NCI-H146 treated with DMSO at 0.1 percent for 48 hours (cell line): ENCODE measurements around the gene TRUB2.
A peak's percentile ranks its signal among the peaks of the same experiment; 100 is the strongest.
"Not testable (repeated sequence)": the region's sequence is repeated elsewhere in the genome, so short reads cannot be mapped to it uniquely, and the experiment has no call there.

Experiments used
- DNase-seq: peaks from one replicate; lab custom pipeline; 2025; ENCODE audit not compliant: unreplicated experiment; lab: John Stamatoyannopoulos, UW

TRUB2 gene

DNA sequence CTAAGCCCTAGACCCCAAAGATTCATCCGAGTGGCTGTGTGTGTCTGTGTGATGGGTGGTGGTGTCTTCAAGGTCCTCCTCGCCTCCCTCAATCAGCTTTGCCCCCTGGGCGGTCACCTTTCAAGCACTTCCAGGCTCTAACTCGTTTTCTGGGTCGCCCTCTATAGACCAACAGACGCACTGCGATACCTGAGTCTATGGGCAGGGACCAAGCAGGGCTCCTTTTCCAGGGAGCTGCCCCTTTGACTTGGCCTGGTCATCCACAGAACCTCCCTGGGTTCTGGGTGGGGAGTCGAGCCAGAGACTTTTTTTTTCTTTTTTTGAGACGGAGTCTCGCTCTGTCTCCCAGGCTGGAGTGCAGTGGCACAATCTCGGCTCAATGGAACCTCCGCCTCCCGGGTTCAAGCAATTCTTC lies 19.2 kb upstream of the TRUB2 start:
- DNase-seq: peak; percentile 26

DNA sequence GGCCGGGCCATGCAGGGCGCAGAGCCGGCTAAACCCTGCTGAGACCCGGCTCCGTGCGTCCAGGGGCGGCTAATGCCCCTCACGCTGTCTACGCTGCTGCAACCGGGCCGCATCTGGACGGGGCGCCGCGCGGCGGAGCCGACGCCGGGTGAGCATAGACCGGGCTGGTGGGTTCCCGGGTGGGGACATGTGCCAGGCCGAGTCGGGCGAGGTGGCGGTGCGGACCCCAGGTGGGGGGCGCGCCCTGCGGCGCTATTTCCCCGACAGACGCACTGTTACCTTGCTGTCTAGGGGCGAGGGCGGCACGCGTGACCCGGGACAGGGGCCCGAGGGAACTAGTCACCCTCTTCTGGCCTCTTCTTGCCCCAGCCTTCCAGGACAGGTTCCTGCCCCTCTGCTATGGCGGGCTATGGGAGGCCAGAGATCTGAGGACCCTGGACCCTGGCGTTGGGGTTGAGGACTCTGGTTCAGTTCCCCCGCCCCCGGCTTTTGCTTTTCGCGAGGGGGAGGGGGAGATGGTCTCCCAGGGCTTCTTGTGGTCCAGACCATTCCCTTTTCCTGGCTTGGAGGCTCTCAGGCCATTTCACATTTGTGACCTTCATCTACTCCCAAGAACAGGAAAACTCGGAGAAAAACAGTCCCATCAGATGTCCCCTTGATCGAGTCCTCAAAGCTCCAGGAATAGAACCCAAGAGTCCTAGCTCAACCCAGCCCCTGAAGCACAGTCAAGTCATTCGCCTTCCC lies 18.6 kb upstream of the TRUB2 start:
- no peak for DNase-seq

DNA sequence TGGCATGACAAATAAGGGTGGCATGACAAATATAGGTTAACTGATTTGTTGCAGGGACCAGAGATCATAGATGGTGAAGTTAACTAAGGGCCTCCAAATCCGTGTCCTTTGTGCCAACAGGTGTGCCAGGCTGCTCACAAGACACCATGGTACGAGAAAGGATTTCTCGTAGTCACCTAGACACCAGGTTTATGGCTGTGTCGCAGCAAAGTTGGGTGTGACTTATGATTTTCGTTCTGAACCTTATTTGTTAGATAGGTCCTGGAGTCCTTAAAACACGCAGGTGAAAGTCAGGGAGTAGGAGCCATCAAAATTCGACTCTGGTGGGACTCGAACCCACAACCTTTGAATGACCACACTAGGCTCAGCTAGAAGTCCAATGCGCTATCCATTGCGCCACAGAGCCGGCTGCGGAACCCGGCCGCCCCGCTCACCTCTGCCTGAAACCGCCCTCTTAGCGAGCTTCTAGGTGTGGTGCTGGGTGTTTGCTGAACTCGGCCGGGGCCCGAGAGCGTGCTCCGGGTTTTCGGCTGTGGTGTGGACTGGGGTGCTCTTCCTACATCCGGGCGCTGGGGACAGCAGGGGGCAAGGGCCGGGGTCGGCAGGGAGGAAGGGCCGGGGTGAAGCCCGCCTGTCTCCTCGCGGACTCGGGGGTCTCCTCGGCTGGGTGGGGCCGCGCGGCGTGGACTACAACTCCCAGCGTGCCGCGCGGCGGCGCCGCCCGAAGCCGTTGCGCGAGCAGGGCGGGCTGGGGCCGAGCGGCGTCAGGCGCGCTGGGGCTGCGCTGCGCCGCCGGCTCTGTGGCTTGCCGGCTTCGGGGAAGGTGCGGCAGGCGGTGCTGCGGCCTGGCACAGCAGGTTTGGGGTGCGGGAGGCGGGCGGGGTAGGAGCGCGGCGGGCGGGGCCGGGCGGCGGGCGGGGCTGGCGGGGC lies 17.8 kb upstream of the TRUB2 start, which contains the start of gene SLC27A4:
Gene SLC27A4 (plus strand): TSS at position 767 of the 930 bp plus-strand sequence. CDS start 2,606 bp downstream, outside the sequence.
- DNase-seq: peak; percentile 71

DNA sequence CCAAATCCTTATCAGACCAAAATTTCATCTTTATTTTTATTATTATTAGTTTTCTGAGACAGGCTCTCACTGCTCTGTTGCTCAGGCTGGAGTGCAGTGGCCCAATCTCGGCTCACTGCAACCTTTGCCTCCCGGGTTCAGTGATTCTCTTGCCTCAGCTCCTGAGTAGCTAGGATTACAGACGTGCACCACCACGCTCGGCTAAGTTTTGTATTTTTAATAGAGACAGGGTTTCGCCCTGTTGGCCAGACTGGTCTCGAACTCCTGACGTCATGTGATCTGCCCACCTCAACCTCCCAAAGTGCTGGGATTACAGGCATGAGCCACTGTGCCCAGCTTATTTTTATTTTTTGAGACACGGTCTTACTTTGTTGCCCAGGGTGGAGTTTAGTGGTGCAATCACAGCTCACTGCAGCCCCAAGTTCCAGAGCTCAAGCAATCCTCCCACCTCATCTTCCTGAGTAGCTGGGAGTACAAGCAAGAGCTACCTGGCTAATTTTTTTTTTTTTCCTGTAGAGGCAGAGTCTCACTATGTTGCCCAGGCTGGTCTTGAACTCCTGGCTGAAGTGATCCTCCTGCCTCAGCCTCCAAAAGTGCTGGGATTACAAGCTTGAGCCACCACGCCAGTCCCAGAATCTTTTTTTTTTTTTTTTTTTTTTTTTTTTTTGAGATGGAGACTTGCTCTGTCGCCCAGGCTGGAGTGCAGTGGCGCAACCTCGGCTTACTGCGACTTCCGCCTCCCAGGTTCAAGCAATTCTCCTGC lies 16.8 kb upstream of the TRUB2 start:
- not testable (repeated sequence) for DNase-seq

DNA sequence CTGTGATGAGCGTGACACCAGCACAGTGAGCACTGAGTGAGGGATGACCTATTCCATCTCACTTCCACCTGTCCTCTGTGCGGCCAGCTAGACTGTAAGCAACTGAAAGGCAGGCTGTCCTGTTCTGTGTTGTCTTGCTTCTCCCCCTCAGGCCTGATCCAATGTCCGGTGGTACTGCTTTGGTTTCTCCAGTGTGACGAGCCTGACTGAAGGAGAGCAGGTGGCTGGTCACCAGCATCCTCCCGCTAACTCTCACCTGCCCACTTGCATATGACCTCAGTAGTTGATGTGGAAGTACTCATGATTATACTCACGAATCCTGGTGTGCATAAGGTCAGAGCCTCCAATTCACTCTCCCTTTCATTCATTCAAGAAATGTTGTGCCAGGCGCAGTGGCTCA lies 15.7 kb upstream of the TRUB2 start:
- DNase-seq: no peak

DNA sequence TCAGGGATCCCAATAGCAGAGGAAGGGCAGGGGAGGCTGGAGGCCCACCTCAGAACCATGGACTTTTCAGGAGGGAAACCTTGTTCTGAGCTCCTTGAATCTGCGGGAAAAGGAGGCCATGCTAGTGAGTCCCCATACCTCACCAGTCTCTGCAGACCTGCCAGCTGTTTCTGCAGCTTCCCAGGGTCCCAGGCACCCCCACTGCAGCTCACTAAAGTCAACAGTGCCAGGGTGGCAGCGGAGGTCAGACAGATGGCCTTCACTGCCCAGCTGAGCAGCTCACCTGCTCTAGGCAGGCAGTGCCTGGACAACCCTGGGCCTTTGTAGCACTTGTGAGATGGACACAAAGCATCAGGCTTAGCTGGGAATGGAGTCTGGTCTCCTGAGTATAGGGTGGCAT lies 13.7 kb upstream of the TRUB2 start:
- DNase-seq: no peak

DNA sequence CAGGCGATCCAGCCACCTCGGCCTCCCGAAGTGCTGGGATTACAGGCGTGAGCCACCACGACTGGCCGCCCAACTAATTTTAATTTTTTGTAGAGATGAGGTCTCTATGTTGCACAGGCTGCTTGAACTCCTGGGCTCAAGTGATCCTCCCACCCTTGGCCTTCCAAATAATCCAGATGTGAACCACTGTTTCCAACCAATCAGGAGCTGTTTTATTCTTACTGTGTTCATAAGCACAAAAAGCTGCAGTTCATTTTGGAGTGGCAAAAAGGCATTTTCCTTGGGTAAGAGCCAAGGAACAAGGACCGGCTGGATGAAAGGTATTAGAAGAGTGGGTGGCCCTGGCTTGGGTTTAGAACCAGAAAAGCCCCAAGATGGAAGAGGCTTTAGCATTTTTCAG lies 12.9 kb upstream of the TRUB2 start:
- no peak for DNase-seq

DNA sequence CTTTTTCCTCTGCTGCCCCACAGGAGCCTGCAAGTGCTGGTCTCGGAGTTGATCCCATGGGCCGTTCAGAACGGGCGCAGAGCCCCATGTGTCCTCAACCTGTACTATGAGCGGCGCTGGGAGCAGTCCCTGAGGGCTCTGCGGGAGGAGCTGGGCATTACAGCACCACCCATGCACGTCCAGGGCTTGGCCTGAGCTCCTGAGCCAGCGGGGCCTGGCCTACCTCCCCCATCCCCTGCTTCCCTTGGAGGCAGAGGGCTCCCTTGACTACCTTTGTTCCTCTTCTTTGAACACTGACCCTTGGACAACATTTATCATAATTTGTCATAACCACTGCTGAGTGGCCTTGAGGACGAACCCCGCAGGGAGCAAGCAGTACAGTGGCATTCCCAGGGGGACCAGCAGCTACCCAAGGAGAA lies 11.2 kb upstream of the TRUB2 start:
- no peak for DNase-seq

DNA sequence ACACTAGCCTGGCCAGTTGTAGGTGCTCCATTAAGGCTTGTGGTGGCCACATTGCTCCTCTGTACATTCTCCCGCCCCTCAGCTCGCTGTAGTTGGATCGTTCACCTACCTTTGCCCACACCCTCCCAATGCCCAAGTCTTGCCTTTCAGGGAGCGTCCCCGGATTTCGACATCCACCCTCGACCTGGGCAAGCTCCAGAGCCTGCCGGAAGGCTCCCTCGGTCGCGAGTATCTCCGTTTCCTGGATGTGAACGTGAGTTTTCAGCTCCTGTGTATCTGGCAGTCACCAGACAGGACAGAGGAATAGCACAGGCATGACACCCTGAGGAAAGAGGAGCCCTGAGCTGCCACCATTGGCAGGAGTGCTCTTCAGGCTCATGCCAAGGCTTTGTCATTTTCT lies 3.4 kb upstream of the TRUB2 start:
- no peak for DNase-seq

DNA sequence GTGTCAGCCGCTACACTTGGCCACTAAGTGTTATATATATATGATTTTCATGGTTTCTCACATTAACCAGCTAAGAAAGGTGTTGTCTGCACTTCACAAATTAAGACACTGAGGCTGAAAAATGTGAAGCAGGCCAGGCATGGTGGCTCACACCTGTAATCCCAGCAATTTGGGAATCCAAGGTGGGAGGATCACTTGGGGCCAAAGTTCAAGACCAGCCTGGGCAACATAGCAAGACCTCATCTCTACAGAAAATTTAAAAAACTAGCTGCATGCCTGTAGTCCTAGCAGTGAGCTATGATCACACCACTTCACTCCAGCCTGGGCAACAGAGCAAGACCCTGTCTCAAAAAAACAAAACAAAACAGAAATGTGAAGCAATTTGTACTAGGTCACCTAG lies 2.2 kb upstream of the TRUB2 start:
- DNase-seq: no peak

DNA sequence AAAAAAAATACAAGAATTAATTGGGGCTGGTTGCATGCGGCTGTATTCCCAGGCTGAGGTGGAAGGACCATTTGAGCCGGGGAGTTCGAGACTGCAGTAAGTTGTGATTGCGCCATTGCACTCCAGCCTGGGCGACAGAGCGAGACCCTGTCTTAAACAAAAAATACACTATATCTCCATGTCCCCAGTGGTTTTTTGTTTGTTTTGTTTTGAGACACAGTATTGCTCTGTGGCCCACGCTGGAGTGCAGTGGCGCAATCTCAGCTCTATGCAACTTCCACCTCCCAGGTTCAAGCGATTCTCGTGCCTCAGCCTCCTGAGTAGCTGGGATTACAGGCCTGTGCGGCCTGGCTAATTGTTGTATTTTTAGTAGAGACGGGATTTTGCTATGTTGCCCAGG lies 1.5 kb upstream of the TRUB2 start:
- DNase-seq: no peak

DNA sequence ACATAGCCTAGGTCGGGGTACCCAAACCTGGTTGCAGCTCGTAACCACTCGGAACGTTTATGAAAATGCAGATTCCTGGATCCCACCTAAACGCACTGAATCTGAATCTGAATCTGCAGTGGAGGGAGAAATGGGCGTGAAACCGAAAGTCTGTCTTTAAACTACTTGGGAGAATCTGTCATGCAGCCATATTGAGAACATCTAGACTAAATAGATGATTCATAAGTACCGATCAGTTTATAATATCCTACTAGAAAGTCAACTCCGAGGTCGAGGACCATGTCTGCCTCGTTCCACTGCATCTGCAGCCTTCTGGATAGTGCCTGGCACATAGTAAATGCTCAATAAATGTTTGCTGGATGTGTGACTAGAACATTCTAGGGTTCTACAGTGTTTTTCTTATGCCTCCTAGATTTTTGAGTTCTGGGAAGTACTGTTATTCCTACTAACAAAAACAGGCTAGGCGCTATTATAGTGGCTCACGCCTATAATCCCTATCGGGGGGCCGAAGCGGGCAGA lies 1.0 kb upstream of the TRUB2 start:
- DNase-seq: no peak

DNA sequence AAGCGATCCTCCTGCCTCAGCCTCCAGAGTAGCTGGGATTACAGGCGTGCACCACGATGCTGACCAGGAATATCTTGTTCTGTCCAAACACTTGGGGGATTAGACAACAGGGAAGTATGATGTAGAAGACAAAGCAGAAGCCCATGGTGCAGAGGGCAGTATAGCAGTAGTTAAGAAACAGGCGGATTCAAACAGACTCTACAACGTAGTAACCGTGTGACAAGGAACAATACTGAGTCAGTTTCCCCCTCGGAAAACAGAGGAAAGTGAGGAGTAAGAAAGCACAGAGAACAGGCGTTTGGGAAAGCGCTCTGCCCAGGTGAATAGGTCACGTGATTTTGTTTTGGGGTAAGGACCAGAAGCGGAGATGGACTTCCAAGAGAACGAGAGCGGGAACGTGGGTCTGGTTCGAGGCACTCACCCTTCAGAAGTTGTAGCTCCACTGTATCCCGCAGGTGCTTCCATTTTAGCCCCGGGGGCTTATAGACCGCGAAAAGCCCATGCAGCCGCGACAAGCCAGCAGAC lies 306 bp downstream of the TRUB2 start:
- DNase-seq: no peak

DNA sequence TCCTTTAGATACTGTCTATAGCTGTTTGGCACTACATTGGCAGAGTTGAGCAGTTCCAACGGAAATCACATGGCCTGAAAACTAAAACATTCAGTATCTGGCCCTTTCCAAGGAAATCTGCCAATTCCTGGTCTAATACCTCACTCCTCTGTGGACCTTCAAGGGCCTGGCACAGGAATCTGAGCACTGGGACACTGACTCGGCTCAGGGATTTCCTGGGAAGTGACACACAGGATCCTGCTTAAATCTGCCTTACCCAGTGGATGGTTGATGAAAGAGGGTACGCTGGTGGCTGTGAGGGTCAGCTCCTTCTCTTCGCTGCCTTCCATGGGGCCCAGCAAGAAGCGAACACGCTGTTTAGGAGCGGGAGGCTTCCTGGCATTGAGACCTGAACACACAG lies 904 bp downstream of the TRUB2 start:
- no peak for DNase-seq

DNA sequence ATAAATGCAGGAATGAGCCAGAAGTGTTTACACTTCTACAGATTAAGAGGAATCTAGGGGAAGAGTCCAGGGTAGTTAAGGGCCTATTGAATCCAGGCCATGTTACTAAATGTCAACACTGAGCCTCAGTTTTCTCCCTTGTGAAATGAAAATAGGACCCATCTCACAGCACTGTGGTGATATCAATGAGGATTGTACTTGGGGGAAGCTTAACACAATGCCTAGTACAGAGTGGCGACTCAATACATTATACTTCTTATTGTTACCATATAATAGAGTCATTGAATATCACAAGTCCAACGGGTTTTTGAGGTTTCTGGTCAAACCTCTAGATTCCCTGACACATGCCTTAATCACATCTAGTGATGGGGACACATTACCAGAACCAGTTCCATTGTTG lies 4.6 kb downstream of the TRUB2 start:
- DNase-seq: no peak

DNA sequence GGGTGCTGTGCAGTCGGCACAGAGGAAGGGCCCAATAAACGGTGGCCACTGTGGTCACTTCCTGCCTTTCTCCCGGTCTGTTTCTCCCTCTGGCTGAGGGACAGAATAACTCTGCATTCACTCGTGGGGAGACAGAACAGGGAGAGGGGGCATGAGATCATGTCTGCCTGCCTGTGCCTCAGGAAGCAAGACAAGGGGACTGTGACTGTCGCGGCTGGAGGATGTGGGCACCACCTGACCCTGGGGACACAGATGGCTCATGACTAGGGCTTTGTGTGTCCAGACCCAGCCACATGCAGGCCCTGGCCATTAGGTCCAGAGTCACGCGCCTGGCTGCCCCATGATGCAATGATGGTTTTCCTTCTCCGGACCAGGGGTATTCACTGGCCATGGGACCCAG lies 5.8 kb downstream of the TRUB2 start:
- DNase-seq: no peak

DNA sequence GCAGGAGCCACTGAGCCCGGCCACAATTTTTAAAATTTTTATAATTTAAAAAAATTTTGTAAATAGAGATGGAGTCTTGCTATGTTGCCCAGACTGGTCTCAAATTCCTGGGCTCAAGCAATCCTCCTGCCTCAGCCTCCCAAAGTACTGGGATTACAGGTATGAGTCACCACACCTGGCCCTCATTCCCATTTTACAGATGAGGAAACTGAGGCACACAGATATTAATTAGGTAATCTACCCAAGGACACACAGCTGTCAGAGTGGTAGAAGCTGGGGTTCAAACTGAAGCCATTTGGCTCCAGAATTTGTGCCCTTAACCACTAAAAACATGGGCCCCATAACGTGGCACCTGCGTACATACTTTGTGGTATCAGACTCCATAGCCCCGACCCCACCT lies 7.5 kb downstream of the TRUB2 start:
- DNase-seq: no peak

DNA sequence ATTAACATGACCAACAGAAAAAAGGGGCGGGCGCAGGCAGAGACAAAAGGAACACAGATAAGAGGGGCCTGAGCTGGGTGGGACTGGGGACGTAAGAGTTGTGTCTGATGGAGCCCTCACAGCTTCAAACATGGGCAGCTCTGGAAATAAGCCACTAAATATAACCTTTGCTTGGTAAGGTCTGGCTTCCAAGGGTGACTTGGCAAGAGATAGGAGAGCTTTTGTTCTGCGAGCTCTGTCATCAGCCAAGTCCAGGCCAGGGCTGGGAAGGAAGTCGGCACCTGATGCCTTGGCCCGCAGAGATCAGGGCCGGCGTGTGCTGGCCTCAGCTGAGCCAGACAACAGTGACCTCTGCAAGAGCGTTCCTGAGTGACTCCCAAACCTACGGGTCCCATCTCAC lies 11.8 kb downstream of the TRUB2 start:
- DNase-seq: no peak

DNA sequence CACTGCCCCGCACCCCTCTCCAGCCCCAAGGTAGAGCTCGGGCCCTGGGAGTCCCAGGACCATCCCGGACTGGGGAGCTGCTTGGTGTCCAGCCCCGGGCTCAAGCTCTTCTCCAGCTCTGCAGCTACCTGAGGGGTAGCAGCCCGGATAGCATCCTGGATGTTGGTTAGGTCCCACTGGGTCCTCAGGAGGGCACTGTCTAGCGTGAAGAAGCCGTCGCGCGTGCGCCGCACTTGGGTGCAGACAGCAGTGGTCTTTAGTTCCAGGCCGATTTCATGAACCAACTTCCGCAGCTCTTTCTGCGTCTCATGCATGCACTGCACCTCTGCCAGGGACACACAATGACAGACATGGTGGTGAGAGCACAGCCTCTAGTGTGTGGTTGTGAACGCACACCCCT lies 12.7 kb downstream of the TRUB2 start:
- DNase-seq: no peak

DNA sequence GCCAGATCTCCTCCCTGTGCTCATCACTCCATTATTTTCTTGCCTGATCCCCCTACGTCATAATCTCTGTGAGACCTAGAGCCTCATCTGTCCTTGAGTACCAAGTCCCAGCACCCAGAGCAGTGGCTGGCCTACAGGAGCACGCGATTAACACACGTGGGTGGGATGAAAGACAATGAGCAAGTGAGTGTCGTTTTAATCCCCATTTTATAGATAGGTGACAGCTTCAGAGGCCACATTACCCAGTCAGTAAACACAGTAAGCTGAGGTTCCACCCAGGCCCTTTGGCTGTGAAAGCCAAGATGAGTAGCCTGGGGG lies 17.3 kb downstream of the TRUB2 start:
- no peak for DNase-seq
